GM19238 (cell line): Measurements from ENCODE around the gene LMO1.

Experiments used
- DNase-seq: peaks from one replicate; pipeline ENCODE4 v3.0.0; 2011; ENCODE audit warnings: low spot score; ENCODE audit not compliant: insufficient read length

LMO1 gene

GRCh38 chr11:8229299-8230177 is 34.1 kb downstream of the LMO1 start:
- no peak for DNase-seq

GRCh38 chr11:8228231-8228630 is 35.4 kb downstream of the LMO1 start:
- DNase-seq: no peak

GRCh38 chr11:8227156-8228152 is 36.2 kb downstream of the LMO1 start:
- no peak for DNase-seq

- DNase-seq: peak; percentile 80
Observed at GRCh38 chr11:8225589-8226036, 38.1 kb downstream of the LMO1 start.

- DNase-seq: no peak
Observed at GRCh38 chr11:8224711-8225110, 39.0 kb downstream of the LMO1 start.

- no peak for DNase-seq
Observed at GRCh38 chr11:8224161-8224591, 39.5 kb downstream of the LMO1 start.

GRCh38 chr11:8223513-8223900 is 40.2 kb downstream of the LMO1 start:
- no peak for DNase-seq

- DNase-seq: no peak
Observed at GRCh38 chr11:8222820-8223512, 40.7 kb downstream of the LMO1 start.

GRCh38 chr11:8221917-8222495 is 41.7 kb downstream of the LMO1 start:
- no peak for DNase-seq

- DNase-seq: no peak
Observed at GRCh38 chr11:8221046-8221723, 42.5 kb downstream of the LMO1 start.

GRCh38 chr11:8220261-8221045 is 43.2 kb downstream of the LMO1 start:
- no peak for DNase-seq

GRCh38 chr11:8219257-8220021 is 44.2 kb downstream of the LMO1 start:
- DNase-seq: peak; percentile 50

- no peak for DNase-seq
Observed at GRCh38 chr11:8218840-8219239, 44.8 kb downstream of the LMO1 start.

GRCh38 chr11:8218409-8218808 is 45.3 kb downstream of the LMO1 start:
- no peak for DNase-seq

GRCh38 chr11:8217926-8218325 is 45.8 kb downstream of the LMO1 start:
- no peak for DNase-seq

- DNase-seq: no peak
Observed at GRCh38 chr11:8217136-8217535, 46.5 kb downstream of the LMO1 start.

GRCh38 chr11:8213376-8213775 is 50.3 kb downstream of the LMO1 start:
- no peak for DNase-seq

- no peak for DNase-seq
Observed at GRCh38 chr11:8209208-8209807, 54.4 kb downstream of the LMO1 start.
